ENCODE measurements around the gene CELSR3.

DNA sequence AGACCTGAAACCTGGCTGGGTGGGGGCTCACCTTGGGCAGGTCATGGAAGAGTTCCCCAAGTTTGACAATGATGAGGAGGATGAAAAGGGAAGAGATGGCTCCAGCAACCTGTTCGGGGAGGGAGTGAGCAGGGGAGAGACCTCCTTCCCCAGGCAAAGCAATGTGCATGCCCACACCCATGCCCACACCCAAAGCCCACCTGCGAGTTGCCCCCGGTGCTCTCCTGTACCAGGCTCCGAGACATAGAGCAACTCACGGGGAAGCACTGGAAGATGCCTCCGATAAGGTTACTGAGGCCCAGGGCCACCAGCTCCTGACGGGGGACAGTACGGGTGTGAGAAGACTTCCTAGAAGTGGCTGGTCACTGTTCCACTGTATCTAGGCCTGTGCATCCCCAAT is 32.3 kb downstream of the CELSR3 start:
- TF ChIP-seq, protein P1, sequence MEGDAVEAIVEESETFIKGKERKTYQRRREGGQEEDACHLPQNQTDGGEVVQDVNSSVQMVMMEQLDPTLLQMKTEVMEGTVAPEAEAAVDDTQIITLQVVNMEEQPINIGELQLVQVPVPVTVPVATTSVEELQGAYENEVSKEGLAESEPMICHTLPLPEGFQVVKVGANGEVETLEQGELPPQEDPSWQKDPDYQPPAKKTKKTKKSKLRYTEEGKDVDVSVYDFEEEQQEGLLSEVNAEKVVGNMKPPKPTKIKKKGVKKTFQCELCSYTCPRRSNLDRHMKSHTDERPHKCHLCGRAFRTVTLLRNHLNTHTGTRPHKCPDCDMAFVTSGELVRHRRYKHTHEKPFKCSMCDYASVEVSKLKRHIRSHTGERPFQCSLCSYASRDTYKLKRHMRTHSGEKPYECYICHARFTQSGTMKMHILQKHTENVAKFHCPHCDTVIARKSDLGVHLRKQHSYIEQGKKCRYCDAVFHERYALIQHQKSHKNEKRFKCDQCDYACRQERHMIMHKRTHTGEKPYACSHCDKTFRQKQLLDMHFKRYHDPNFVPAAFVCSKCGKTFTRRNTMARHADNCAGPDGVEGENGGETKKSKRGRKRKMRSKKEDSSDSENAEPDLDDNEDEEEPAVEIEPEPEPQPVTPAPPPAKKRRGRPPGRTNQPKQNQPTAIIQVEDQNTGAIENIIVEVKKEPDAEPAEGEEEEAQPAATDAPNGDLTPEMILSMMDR (conservative IDR thresholded peaks at IDR 0.05; ENCODE audit: low read depth, low read length): no peak
- TF ChIP-seq EZH2 (IDR thresholded peaks at IDR 0.05; ENCODE audit: low read length, unreplicated experiment) (no peak), EZH2phosphoT487 (IDR thresholded peaks at IDR 0.05; ENCODE audit: borderline replicate concordance, low read length) (no peak)

Data from PC-3 (cell line).